Measurements from ENCODE around the gene CABYR.

GRCh38 chr18:24208270-24209035 lies 69.6 kb downstream of the CABYR start:
- TF ChIP-seq, protein P1, sequence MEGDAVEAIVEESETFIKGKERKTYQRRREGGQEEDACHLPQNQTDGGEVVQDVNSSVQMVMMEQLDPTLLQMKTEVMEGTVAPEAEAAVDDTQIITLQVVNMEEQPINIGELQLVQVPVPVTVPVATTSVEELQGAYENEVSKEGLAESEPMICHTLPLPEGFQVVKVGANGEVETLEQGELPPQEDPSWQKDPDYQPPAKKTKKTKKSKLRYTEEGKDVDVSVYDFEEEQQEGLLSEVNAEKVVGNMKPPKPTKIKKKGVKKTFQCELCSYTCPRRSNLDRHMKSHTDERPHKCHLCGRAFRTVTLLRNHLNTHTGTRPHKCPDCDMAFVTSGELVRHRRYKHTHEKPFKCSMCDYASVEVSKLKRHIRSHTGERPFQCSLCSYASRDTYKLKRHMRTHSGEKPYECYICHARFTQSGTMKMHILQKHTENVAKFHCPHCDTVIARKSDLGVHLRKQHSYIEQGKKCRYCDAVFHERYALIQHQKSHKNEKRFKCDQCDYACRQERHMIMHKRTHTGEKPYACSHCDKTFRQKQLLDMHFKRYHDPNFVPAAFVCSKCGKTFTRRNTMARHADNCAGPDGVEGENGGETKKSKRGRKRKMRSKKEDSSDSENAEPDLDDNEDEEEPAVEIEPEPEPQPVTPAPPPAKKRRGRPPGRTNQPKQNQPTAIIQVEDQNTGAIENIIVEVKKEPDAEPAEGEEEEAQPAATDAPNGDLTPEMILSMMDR (IDR thresholded peaks at IDR 0.05) = no peak
- TF ChIP-seq EZH2 (IDR thresholded peaks at IDR 0.05; ENCODE audit: borderline replicate concordance, insufficient read depth, low read depth, low read length, poor library complexity, severe bottlenecking) = no peak
